NCI-H748 treated with DMSO at 0.1 percent for 48 hours (cell line): ENCODE results near the gene NEDD8.

Experiments
- DNase-seq: peaks from one replicate; lab custom pipeline; 2025; lab: John Stamatoyannopoulos, UW

Gene NEDD8

DNA sequence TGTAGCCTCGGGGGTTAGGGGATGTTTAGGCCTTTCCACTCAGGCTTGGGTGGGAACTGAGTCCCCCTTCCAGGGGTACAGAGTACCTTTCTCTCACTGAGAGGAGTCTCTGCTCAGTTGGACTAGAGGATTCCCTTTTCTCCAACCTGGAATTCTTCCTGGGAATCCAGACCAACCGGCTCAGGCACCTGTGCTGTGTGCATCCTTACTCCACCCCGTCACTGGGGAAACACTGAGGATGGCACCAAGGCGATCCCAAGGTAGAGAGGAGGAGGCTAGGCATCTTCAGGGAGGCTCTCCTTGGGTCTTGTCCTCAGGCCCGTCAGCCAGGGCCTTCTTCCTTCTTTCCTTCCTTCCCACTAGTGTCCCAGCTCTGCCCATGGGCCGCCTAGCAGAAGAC lies 31.7 kb upstream of the NEDD8 start:
- DNase-seq, result no peak

DNA sequence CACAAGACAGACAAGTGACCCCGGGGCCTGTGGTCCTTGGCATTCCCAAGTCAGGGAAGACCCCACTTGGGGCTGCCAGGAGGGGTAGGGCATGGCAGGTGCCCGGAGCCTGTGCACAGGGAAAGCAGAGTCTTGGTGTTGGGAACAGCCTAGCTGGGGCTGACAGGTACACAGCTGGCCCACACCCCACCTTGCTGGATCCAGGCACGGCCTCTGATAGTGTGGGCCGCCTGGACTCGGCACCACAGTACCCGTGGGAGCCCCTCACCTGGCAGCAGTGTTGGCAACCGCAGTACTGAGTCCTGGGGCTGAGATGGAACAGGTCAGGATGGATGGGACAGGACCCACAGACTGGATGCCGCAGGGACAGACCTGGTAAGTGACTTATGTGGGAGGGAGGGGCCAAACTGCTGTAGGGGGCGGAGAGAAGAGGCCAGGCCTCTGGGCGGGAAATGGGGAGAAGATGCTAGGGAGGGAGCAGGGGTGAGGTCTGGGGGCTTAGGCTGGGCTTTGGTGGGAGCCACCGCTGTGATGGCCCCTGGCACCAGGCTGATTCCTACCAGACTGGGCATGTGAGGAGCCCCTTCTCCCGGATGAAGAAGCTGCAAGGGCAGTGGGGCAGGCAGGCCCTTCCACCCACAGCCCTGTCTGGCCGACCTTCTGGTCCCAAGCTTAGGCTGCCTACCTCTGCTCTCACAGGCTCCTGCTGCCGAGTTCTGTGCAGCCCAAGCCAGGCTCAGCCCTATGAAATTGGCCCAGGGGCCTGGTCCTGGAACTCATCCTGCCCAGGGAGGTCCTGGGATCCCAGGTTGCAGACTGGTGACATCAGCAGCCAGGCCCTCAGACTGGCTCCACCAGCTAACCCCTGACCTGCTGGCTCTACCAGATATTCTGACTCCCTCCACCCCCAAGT lies 30.9 kb upstream of the NEDD8 start, which contains the start of gene TGM1:
TGM1 (minus strand) TSS at position 357 of the 913 bp plus-strand sequence. CDS start 825 bp downstream, outside the sequence.
- DNase-seq, result no peak

- DNase-seq, result no peak
These were observed 29.8 kb upstream of the NEDD8 start for GRCh38 chr14:24261969-24262327.

DNA sequence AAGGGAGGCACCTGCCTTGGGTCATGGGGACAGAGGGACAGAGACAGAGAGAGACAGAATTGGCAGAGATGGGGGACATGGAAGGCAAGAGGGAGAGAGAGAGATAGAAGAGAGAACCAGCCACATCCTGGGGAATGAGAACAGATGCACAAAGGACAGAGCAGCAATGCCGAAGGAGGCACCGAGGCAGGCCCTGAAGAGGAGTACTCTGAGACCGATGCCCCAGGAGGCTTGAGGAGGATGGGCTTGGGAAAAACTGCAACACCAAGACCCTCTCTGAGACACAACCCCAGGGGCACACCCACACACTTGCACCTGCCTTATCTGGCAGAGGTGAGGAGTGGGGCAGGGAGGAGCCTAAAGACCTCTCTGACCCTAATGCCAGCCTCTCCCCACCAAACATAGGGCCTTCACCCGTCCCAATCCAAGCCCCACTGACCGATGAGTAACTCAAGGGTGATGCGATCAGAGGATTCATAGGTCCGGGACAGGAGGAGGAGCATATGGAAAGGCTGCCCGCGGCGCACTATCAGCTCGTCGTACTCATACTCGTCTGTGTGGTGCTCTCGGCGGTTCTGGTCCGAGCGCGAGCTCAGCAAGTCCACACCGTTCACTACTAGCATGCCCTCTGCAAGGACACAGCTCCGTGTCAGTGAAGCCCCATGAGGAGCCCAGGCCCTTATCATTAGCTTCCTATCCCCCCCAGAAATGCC lies 29.2 kb upstream of the NEDD8 start:
- no peak for DNase-seq

GRCh38 chr14:24260780-24261157 lies 28.6 kb upstream of the NEDD8 start:
- no peak for DNase-seq

GRCh38 chr14:24260026-24260779 lies 28.0 kb upstream of the NEDD8 start:
- no peak for DNase-seq

DNA sequence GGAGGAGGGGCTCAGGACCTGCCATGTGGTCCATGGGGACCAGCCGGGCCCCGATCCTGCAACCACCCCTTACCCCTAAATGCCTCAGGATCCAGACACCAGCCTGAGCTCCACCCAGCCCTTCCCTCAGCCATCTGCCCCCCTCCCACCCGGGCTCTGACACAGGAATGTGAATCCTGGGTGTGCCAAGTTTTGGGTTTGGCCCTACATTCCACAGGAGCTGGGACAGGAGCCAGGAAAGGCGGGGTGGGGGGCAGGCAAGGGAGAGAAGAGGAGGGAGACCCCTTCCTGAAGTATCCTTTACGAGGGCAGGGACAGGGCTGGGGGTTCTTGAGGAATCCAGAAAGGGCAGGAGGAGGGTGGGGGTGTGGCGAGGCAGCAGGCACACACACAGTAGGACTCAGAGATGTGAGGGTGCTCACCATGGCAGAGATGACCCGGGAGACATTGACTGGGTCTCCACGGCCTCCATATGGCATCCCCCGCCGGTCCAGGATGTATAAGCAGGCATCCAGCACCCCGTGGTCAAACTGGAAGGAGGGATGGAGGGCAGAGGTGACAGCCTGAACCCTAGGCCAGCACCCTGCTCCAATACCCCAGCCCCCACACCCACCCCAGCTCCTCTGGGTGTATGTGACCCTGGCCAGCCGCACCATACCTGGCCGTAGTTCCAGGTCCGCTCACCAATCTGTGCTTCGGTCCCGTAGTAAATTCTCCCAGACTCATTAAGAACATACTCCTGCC lies 27.3 kb upstream of the NEDD8 start:
- DNase-seq, result no peak

DNA sequence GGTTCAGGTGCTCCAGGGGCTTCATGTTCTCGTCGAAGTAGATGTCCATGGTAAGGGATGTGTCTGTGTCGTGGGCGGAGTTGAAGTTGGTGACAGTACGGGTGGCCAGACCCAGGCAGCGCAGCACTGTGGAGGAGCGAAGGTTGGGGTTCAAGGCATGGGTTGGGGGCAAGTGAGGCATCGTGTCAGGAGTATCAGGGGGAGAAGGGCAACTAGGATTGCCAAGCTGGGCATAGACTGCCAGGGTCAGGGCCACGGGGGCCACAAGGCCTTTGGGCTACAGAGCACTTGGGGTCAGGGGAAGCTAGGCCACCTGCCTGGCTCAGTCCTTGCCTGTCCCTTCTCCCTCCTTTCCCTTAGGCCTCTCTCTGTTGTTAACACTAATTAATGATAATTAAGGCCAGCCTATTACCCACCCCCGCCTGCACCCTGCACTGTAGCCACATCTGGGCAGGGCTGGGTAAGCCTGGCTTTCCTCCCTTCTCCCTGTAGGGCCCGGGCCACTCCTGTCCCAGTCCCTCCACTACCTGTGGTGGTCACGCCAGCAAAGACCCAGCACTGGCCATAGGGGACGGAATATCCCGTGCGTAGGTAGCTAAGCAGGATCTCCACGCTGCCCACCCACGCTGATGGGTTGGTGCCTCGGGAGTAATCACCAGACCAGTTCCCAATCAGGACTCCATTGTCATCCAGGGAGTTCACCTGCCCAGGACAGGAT lies 26.5 kb upstream of the NEDD8 start:
- DNase-seq, result no peak

- DNase-seq, result no peak
These were observed 26.0 kb upstream of the NEDD8 start for GRCh38 chr14:24258119-24258518.

- DNase-seq, result no peak
These were observed 24.8 kb upstream of the NEDD8 start for GRCh38 chr14:24256960-24257359.

GRCh38 chr14:24255931-24256711 lies 24.0 kb upstream of the NEDD8 start:
- no peak for DNase-seq

GRCh38 chr14:24255438-24255837 lies 23.3 kb upstream of the NEDD8 start:
- DNase-seq, result no peak

GRCh38 chr14:24254630-24255392 lies 22.6 kb upstream of the NEDD8 start:
- no peak for DNase-seq

DNA sequence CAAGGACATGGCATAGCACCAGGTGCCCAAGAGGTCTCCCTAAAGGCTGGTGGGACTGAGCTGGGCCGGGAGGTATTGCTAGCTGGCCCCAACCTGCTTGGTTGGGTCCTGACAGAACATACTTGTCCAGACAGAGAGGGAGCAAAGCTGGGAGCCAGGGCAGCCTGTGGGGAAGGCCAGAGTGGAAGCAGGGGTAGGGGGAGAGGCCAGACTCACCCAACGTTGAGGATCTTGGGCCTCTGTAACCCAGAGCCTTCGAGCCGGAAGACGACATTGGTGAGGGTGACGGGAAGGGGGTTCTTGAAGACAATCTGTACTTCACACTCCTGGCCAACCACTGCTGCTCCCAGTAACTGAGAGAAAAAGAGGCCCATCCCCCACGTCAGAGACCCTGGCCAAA lies 21.8 kb upstream of the NEDD8 start:
- no peak for DNase-seq

DNA sequence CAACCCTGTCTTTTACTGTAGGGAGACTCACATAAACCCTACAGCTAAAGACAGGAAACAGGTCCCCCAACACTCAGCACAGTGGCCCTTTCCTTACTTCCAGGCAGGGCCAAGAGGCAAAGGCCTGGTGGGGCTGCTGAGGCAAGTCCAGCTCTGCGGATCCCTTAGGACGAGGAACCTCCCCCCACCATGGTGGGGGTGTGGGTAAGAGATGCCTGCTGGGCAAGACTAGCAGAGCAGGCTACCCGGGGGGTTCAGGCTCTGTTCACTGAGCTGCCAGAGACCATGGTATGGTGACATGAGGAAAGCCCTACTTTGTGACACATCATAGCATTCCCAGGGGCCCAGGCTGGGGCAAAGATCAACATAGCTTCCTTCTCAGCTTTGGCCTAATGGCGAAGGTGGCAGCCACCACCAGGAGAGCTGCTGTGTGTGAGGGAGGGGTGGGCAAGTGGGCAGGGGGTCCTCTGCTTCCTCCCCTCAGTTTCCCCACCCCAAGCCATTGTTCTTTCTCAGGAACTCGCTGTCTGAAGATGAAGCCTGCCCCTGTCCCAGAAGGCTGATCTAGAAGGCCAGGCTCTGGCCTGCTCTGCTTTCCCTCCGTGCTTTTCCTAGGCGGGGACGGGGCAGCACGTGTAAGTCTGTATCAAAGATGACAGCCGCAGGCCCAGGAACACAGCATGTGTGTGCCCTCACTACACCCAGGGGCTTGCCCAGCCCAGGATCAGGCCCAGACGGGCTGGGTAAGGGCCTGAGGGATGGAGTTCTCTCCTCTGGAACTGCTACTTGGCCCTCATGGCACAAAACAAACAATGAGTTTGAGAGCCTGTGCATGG lies 20.3 kb upstream of the NEDD8 start:
- no peak for DNase-seq

DNA sequence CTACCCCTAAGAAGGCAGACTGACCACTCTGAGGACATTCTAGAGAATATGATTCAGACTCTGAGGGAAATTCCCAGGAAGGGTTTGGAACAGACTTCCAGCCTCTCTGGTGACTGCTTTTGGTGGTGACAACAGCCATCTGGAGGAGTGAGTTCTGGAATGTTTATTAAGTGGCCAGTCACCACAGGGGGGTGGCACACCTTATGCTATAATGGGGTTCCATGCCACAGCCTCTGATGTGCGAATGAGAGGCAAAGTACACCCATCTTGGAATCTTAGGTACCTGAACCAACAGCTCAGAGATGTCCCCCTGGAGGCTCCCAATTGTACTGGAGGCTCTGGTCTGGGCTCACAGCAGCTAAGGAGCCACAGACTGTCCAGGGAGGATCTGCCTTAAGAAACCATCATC lies 19.7 kb upstream of the NEDD8 start:
- no peak for DNase-seq

- DNase-seq, result no peak
These were observed 18.2 kb upstream of the NEDD8 start for GRCh38 chr14:24250354-24250753.

DNA sequence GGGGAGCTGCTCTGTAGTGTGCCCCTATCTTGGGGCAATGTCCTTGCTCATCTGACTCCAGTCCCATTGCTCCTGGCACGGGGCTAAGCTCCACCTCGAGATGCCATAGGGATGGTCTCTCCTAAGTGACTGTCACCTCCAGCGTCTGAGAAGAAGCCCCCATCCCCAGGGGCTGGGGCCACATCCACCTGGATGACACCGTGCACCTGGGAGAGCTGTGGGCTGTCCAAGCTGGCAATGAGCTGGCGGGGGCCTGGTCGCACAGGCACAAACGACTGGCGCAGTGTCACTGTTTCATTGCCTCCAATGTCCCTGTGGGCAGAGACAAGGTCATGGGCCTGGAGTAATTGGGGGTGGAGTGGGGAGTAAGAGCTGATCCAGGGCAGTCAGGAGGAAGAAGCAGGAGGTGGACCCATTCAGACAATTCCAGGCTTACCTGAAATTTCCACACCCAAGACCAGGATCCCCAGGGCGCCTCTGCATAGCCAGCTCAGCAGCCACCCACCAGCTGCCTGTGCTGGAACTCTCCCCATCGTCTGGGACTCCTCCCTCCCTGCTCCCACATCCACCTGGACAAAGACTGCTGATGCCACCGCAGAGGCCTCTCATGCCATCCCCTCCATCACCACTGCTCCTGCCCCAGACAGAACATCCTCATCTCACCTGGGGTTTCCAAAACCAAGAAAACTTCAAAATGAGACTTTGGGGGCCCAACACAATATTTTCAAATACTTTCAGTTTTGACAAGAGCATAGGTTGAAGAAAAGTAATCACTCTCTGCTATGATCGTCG lies 17.3 kb upstream of the NEDD8 start:
- no peak for DNase-seq
